Left lung (tissue), 10 donors: ENCODE results near the gene GPC6. TPM values are rescaled to one million over a fixed set of nuclear protein-coding genes. Genes with fewer than 3 reads are reported as not detected.

ENCODE experiments used
- ATAC-seq: fragments of 200-7000 bp; cut with Tn5 transposase; one replicate; pipeline ENCODE4 v1.9.1; 2020; ENCODE audit warnings: moderate library complexity
- DNase-seq, 4 donors: peaks; one replicate each; pipeline ENCODE4 v3.0.0-alpha.2; 2013 to 2020
- H3K27ac ChIP-seq, 2 donors: fragments of 200-600 bp; sonication (generic) in 1 of 2; one replicate each; pipeline versions ENCODE4 v1.5.0 to v1.8.0; 2020 to 2021
- H3K27me3 ChIP-seq, 2 donors: fragments of 200-600 bp; sonication (generic) in 1 of 2; one replicate each; pipeline versions ENCODE4 v1.5.0 to v1.8.0; 2020 to 2021
- H3K36me3 ChIP-seq, 2 donors: fragments of 200-600 bp; sonication (generic) in 1 of 2; one replicate each; pipeline versions ENCODE4 v1.5.0 to v1.8.0; 2020 to 2021
- H3K4me1 ChIP-seq, 2 donors: fragments of 200-600 bp; one replicate each; pipeline ENCODE4 v1.8.0; 2021
- H3K4me3 ChIP-seq, 2 donors: fragments of 200-600 bp; sonication (generic) in 1 of 2; one replicate each; pipeline versions ENCODE4 v1.5.0 to v1.8.0; 2020 to 2021; ENCODE audit warnings: mild to moderate bottlenecking in 1 of 2
- H3K9me3 ChIP-seq, 2 donors: fragments of 200-600 bp; sonication (generic) in 1 of 2; one replicate each; pipeline versions ENCODE4 v1.5.0 to v1.8.0; 2020 to 2021
- intact Hi-C, 2 donors: fragments of 100-400 bp; cut with DNase I; formaldehyde crosslinking; loops; one replicate each; pipeline versions ENCODE4 v1.11.2 to v1.14.2; 2022
- polyA plus RNA-seq, 6 donors: library from polyadenylated mRNA; unstranded; fragments of 120-200 nt; gene quantifications; one replicate each; pipeline ENCODE4 v1.2.1, GENCODE V29; 2013; ENCODE audit not compliant: insufficient read length in 6 of 6
- total RNA-seq, 2 donors: library from RNA; stranded (reverse); fragmentation: NEBNext Ultra II Directional; extraction: Animal tissue kit (Norgen Biotek cat#: 25700); gene quantifications; one replicate each; pipeline ENCODE4 v1.2.1, GENCODE V29; 2021
- TF ChIP-seq, protein P1 (sequence below), 2 donors: fragments of 200-600 bp; sonication (generic) in 1 of 2; IDR thresholded peaks; one replicate each; pipeline versions ENCODE4 v1.5.0 to v1.8.0; 2021; ENCODE audit warnings: antibody characterized with exemption in 2 of 2
- donor health status: DM: no; HTN: yes; CAD: no.
- donor health status: DM: no; HTN: no; CAD: no.

The GPC6 gene
- total and polyA plus RNA-seq, 8 donors: 9.6 to 25.8 (median 21.1) TPM

- intact Hi-C loops: no loop called here
Measured at GRCh38 chr13:94195715-94196114, 969.1 kb downstream of the GPC6 start.

GRCh38 chr13:94196413-94196812, 969.8 kb downstream of the GPC6 start:
- ATAC-seq (peak; percentile 73), DNase-seq (no peak)
- Histone ChIP-seq H3K27ac (peak overlapping the region in 1 of 2 donors; percentile 48), H3K4me3 (no peak overlapping the region), H3K36me3 (no peaks in the 10 kb centered on the region), H3K9me3 (no peaks in the 10 kb centered on the region), H3K4me1 (peaks cover 0 to 3% of the 10 kb centered on the region in 2 donors), H3K27me3 (no peaks in the 10 kb centered on the region)
- TF ChIP-seq, protein P1, sequence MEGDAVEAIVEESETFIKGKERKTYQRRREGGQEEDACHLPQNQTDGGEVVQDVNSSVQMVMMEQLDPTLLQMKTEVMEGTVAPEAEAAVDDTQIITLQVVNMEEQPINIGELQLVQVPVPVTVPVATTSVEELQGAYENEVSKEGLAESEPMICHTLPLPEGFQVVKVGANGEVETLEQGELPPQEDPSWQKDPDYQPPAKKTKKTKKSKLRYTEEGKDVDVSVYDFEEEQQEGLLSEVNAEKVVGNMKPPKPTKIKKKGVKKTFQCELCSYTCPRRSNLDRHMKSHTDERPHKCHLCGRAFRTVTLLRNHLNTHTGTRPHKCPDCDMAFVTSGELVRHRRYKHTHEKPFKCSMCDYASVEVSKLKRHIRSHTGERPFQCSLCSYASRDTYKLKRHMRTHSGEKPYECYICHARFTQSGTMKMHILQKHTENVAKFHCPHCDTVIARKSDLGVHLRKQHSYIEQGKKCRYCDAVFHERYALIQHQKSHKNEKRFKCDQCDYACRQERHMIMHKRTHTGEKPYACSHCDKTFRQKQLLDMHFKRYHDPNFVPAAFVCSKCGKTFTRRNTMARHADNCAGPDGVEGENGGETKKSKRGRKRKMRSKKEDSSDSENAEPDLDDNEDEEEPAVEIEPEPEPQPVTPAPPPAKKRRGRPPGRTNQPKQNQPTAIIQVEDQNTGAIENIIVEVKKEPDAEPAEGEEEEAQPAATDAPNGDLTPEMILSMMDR (IDR thresholded peaks at IDR 0.05): no peak
- intact Hi-C loops: no loop called here

More at GRCh38 chr13:94195715-94196114, 969.1 kb downstream of the GPC6 start:
- no peak for DNase-seq
- Histone ChIP-seq H3K9me3 (no peaks in the 10 kb centered on the region), H3K27me3 (no peaks in the 10 kb centered on the region), H3K4me3 (no peak overlapping the region), H3K27ac (no peak overlapping the region), H3K36me3 (no peaks in the 10 kb centered on the region), H3K4me1 (peaks cover 0 to 3% of the 10 kb centered on the region in 2 donors)
- TF ChIP-seq, protein P1 (IDR thresholded peaks at IDR 0.05): no peak
- no peak for ATAC-seq

DNA sequence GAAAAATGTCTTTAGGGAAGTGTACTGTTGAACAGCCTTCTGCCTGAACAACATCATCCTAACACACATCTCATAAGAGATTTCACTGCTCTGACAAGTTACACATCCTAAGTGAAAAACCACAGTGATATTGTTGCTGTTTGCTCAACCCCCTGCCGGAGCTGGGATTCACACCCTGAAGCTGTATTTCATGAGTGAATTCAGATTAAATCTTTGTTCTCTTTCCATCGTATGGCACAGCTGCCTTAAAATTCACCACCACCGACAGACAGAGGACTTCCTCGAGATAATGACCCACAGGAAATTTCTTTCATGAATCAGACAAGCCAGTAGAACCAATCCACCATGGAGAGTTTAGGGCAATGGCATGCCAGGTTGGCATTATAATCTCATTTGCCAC, 972.1 kb downstream of the GPC6 start:
- Histone ChIP-seq H3K4me3 (no peak overlapping the region), H3K27ac (no peak overlapping the region), H3K36me3 (no peaks in the 10 kb centered on the region), H3K4me1 (peaks cover 0 to 3% of the 10 kb centered on the region in 2 donors), H3K9me3 (no peaks in the 10 kb centered on the region), H3K27me3 (no peaks in the 10 kb centered on the region)
- TF ChIP-seq, protein P1 (IDR thresholded peaks at IDR 0.05): no peak
- no peak for DNase-seq
- no peak for ATAC-seq
- intact Hi-C loops: no loop called here

GRCh38 chr13:94199135-94199534, 972.5 kb downstream of the GPC6 start:
- no peak overlapping the region for H3K27ac ChIP-seq
- TF ChIP-seq, protein P1 (IDR thresholded peaks at IDR 0.05): no peak
- no peaks in the 10 kb centered on the region for H3K36me3 ChIP-seq
- no peaks in the 10 kb centered on the region for H3K27me3 ChIP-seq
- intact Hi-C loops: no loop called here
- ATAC-seq (no peak), DNase-seq (no peak)
- H3K9me3 ChIP-seq: no peaks in the 10 kb centered on the region
- no peak overlapping the region for H3K4me3 ChIP-seq
- peaks cover 0 to 3% of the 10 kb centered on the region in 2 donors for H3K4me1 ChIP-seq

GRCh38 chr13:94201022-94201421, 974.4 kb downstream of the GPC6 start:
- H3K4me3 ChIP-seq: no peak overlapping the region
- intact Hi-C loops: no loop called here
- H3K4me1 ChIP-seq: no peaks in the 10 kb centered on the region
- ATAC-seq (no peak), DNase-seq (no peak)
- no peaks in the 10 kb centered on the region for H3K27me3 ChIP-seq
- H3K36me3 ChIP-seq: no peaks in the 10 kb centered on the region
- H3K27ac ChIP-seq: no peak overlapping the region
- H3K9me3 ChIP-seq: no peaks in the 10 kb centered on the region
- TF ChIP-seq, protein P1 (IDR thresholded peaks at IDR 0.05): no peak
